ENCODE data around the gene TIPRL. TPM values are rescaled to one million over a fixed set of nuclear protein-coding genes. Genes with fewer than 3 reads are reported as not detected.

TIPRL gene
- 36.0 and 37.8 TPM in 2 replicates for total RNA-seq (2014; rRNA removed; shearing (Covaris generic))
- 54.3 and 64.8 TPM in 2 replicates for total RNA-seq (2022)
- percentile 81 among the genes with signal in this experiment for Bru-seq, nascent RNA
- percentile 88 among the genes with signal in this experiment for BruChase-seq, experiment 1, labeled RNA remaining after a 6-hour chase
- percentile 90 among the genes with signal in this experiment for BruChase-seq, experiment 2, labeled RNA remaining after a 2-hour chase
- long read RNA-seq, transcript TIPRL-202 (7 exons, 3,032 nt): major isoform, 78 of 95 reads
- long read RNA-seq, partial matches to known transcripts: 11 of 95 reads
- long read RNA-seq, other reads (novel, unspliced or antisense): 6 of 95 reads

GRCh38 chr1:168178638-168179437 is at the start of gene TIPRL:
TIPRL (plus strand) TSS chr1:168178962; CDS start chr1:168179078, 116 bp downstream.
- TF ChIP-seq CTCF (conservative IDR thresholded peaks at IDR 0.05; ENCODE audit: low read length) (peak; percentile 51; the same call in 1 of the 2 replicates), EZH2phosphoT487 (IDR thresholded peaks at IDR 0.05; ENCODE audit: borderline replicate concordance, low read depth, low read length) (no peak)
- no TSS peak for BruUV-seq (replicated peaks)
- ChIA-PET POLR2A (interaction anchor here (0.7 to 1.9 kb wide), 3 partner anchors 14 to 81 kb away, joined by 3 to 9 read pairs (median 7); partner anchors contain the start of gene SFT2D2), CTCF (ENCODE audit: unreplicated experiment) (interaction anchor here (1.0 kb wide), 1 partner anchor 10 kb away, joined by 3 read pairs; no protein-coding TSS in a partner anchor)
- Histone ChIP-seq H3K27ac (ENCODE audit: low read depth, low read length, poor library complexity, severe bottlenecking) (peak within 1 kb of the TSS; percentile 76), H3K9me3 (ENCODE audit: low read length) (no peaks in the 10 kb centered on the region), H2AFZ (ENCODE audit: low read length) (peak within 1 kb of the TSS; percentile 99), H3K9me2 (ENCODE audit: insufficient read depth, low read length) (no peaks in the 10 kb centered on the region), H3K4me2 (ENCODE audit: low read length) (peak within 1 kb of the TSS; percentile 99), H3K36me3 (ENCODE audit: insufficient read depth, low read length) (peaks cover 3% of the 10 kb centered on the region; the same call in 1 of the 2 replicates), H3K4me3 (ENCODE audit: low read depth, low read length, poor library complexity, severe bottlenecking) (peak within 1 kb of the TSS; percentile 82), H4K20me1 (ENCODE audit: insufficient read depth, low read length) (peaks cover 6% of the 10 kb centered on the region; the same call in 1 of the 2 replicates), H3K4me1 (ENCODE audit: insufficient read depth, low read length, poor library complexity, severe bottlenecking) (peaks cover 20% of the 10 kb centered on the region), H3K79me2 (ENCODE audit: insufficient read depth, low read depth, low read length) (peaks cover 47% of the 10 kb centered on the region)
- intact Hi-C loops (cut with micrococcal nuclease; ENCODE audit: unreplicated experiment): loop anchor here (2.0 kb wide), 2 partner anchors 48 to 242 kb away; partner anchors contain the start of genes DCAF6, MPC2 and SFT2D2
- peak; percentile 95 for DNase-seq (ENCODE audit: low spot score)

- no peak for DNase-seq (ENCODE audit: low spot score)
- no peak overlapping the region for H2AFZ ChIP-seq (ENCODE audit: low read length)
- TF ChIP-seq EZH2phosphoT487 (IDR thresholded peaks at IDR 0.05; ENCODE audit: borderline replicate concordance, low read depth, low read length) (no peak), CTCF (conservative IDR thresholded peaks at IDR 0.05; ENCODE audit: low read length) (no peak)
- H3K4me3 ChIP-seq (ENCODE audit: low read depth, low read length, poor library complexity, severe bottlenecking): no peak overlapping the region
- H4K20me1 ChIP-seq (ENCODE audit: insufficient read depth, low read length): no peaks in the 10 kb centered on the region
- no peaks in the 10 kb centered on the region for H3K36me3 ChIP-seq (ENCODE audit: insufficient read depth, low read length)
- CTCF ChIA-PET (ENCODE audit: unreplicated experiment): no interaction called here
- no peaks in the 10 kb centered on the region for H3K79me2 ChIP-seq (ENCODE audit: insufficient read depth, low read depth, low read length)
- intact Hi-C loops (cut with micrococcal nuclease; ENCODE audit: unreplicated experiment): no loop called here
- no TSS peak for BruUV-seq (replicated peaks)
- no peaks in the 10 kb centered on the region for H3K4me1 ChIP-seq (ENCODE audit: insufficient read depth, low read length, poor library complexity, severe bottlenecking)
- no peaks in the 10 kb centered on the region for H3K9me2 ChIP-seq (ENCODE audit: insufficient read depth, low read length)
- POLR2A ChIA-PET: no interaction called here
- H3K4me2 ChIP-seq (ENCODE audit: low read length): no peak overlapping the region
- H3K27ac ChIP-seq (ENCODE audit: low read depth, low read length, poor library complexity, severe bottlenecking): no peak overlapping the region
- H3K9me3 ChIP-seq (ENCODE audit: low read length): no peaks in the 10 kb centered on the region
Observed at GRCh38 chr1:168129933-168130332, 48.8 kb upstream of the TIPRL start.

Measured in OCI-LY7 (cell line).